ENCODE data around the gene VPREB3.

DNA sequence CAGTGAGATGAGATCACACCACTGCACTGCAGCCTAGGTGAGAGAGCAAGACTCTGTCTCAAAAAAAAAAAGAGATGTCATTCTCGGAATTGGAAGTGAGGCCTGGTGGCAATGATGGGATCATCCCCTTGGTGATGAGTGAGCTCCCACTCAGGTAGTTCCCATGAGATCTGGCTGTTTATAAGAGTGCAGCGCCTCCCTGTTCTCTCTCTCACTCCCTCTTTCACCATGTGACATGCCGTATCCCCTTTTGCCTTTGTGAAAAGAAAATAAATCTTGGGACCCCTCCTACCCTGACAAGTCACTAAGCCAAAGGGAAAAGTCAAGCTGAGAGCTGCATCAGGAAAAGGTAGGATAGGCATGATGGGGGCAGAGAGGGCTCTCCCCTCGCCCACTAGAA, 32.1 kb downstream of the VPREB3 start:
- TF ChIP-seq POLR2A (IDR thresholded peaks at IDR 0.05; ENCODE audit: low read length) (no peak), GATA1 (IDR thresholded peaks at IDR 0.05; ENCODE audit: low read depth, low read length) (no peak)
